Measurements from ENCODE around the gene LRRC49. TPM values are rescaled to one million over a fixed set of nuclear protein-coding genes. Genes with fewer than 3 reads are reported as not detected.

LRRC49 gene
- total RNA-seq, 2 donors from 2014 or later, result 2.4 to 2.8 TPM

DNA sequence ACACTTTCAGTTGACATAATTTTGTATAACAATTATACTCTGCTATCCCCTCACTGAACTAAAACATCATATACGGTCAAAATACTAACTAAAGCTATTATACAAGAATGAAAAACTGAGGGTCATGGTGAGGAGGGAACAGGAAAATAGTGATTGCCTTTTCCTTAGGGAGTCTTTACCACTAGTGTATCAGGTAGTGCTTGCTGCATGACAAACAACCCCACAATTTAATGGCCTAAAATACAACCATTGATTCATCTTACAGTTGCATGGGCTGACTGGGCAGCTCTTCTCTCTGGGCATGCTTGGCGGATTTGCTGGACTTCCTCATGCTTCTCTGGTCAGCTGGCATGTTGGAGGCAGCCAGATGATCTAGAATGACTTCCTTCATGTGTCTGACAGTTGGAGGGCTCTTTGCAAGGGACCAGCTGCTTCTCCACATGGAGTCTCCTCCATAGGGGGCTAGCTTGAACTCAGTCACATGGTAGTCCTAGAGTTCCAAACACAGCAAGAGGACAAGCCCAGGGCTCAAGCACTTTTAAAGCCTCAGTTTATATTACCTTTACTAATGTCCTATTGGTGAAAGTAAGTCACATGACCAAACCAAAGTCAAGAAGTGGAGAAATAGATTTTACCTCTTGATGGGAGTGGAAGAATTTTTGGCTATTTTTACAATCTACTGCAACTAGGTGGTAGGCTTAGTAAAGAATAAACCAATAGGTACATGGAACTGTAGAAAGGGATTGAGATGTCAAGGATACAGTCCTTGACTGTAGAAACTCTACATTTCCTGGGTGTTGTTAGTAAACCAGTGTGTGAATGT, 19.2 kb upstream of the LRRC49 start:
- no peaks in the 10 kb centered on the region for H3K4me1 ChIP-seq
- no peak overlapping the region for H3K4me3 ChIP-seq
- H3K27me3 ChIP-seq, result no peaks in the 10 kb centered on the region
- no peaks in the 10 kb centered on the region for H3K36me3 ChIP-seq
- intact Hi-C loops (cut with DNase I), result loop anchor here (2.0 kb wide), 1 partner anchor 49 kb away; no protein-coding TSS in a partner anchor
- H3K27ac ChIP-seq, result no peak overlapping the region
- no peak for DNase-seq
- no peaks in the 10 kb centered on the region for H3K9me3 ChIP-seq
- TF ChIP-seq, protein P1, sequence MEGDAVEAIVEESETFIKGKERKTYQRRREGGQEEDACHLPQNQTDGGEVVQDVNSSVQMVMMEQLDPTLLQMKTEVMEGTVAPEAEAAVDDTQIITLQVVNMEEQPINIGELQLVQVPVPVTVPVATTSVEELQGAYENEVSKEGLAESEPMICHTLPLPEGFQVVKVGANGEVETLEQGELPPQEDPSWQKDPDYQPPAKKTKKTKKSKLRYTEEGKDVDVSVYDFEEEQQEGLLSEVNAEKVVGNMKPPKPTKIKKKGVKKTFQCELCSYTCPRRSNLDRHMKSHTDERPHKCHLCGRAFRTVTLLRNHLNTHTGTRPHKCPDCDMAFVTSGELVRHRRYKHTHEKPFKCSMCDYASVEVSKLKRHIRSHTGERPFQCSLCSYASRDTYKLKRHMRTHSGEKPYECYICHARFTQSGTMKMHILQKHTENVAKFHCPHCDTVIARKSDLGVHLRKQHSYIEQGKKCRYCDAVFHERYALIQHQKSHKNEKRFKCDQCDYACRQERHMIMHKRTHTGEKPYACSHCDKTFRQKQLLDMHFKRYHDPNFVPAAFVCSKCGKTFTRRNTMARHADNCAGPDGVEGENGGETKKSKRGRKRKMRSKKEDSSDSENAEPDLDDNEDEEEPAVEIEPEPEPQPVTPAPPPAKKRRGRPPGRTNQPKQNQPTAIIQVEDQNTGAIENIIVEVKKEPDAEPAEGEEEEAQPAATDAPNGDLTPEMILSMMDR (IDR thresholded peaks at IDR 0.05), result no peak
- H3K9ac ChIP-seq (ENCODE audit: low read depth in 2 of 2, low read length in 2 of 2), result no peak overlapping the region

DNA sequence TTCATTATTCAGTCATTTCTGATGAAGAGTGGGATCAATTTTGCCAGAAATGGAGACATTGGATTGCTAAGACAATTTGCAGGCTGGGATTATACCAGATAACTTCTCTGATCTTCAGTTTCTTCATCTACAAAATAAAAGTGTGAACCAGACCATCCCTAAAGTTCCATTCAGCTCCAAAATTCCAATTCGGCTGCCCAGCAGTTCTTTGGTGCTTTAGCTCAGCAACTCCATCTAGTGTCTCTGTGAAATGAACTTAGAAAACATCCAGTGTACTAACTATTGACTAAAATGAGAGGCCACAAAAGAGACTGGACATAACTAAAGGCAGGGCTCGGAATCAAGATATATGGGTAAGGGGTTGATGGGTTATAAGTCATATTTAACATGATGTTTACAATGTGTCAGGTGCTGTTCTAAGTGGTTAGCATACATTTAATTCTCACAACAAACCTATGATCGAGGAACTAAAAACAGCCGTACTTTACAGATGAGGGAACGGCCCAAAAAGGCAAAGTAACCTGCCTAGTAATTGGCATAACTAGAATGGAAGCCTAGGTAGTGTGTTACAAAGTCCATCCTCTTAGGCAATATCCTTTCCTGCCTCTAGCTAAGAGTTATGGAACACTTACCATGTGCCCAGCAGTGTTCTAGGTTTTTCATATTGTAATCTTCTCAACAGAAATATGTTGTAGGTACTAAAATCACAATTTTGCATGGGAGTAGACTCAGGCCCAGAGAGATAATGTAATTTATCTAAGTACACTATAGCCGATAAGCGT, 17.4 kb upstream of the LRRC49 start:
- no peak overlapping the region for H3K4me3 ChIP-seq
- H3K9ac ChIP-seq (ENCODE audit: low read depth in 2 of 2, low read length in 2 of 2), result no peak overlapping the region
- no peak for DNase-seq
- no peaks in the 10 kb centered on the region for H3K36me3 ChIP-seq
- no peaks in the 10 kb centered on the region for H3K27me3 ChIP-seq
- no peaks in the 10 kb centered on the region for H3K9me3 ChIP-seq
- H3K4me1 ChIP-seq, result no peaks in the 10 kb centered on the region
- intact Hi-C loops (cut with DNase I), result loop anchor here (2.0 kb wide), 1 partner anchor 50 kb away; no protein-coding TSS in a partner anchor
- TF ChIP-seq, protein P1 (IDR thresholded peaks at IDR 0.05), result peak; percentile 16
- no peak overlapping the region for H3K27ac ChIP-seq

DNA sequence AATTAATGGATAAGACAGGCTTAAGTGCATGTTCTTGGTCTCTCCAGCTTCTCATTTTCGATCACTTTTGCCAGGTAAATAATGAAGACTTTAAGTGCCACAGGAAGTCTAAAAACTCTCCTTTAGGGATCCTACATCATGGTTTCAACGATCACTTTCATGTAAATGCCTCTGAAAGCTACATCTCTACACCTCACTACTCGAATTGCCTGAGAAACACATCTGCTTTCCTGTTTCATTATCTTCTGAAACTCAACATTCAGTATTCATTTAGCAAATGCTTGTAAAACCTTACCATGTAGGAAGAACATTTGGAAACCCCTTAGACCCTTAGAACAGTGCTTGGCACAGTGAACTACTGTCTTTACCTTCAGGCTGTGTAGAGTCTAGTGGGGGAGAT, 16.6 kb upstream of the LRRC49 start:
- H3K4me3 ChIP-seq, result no peak overlapping the region
- H3K36me3 ChIP-seq, result no peaks in the 10 kb centered on the region
- intact Hi-C loops (cut with DNase I), result no loop called here
- H3K27me3 ChIP-seq, result no peaks in the 10 kb centered on the region
- H3K4me1 ChIP-seq, result no peaks in the 10 kb centered on the region
- TF ChIP-seq, protein P1 (IDR thresholded peaks at IDR 0.05), result no peak
- H3K9me3 ChIP-seq, result no peaks in the 10 kb centered on the region
- no peak for DNase-seq
- no peak overlapping the region for H3K27ac ChIP-seq
- H3K9ac ChIP-seq (ENCODE audit: low read depth in 2 of 2, low read length in 2 of 2), result no peak overlapping the region

DNA sequence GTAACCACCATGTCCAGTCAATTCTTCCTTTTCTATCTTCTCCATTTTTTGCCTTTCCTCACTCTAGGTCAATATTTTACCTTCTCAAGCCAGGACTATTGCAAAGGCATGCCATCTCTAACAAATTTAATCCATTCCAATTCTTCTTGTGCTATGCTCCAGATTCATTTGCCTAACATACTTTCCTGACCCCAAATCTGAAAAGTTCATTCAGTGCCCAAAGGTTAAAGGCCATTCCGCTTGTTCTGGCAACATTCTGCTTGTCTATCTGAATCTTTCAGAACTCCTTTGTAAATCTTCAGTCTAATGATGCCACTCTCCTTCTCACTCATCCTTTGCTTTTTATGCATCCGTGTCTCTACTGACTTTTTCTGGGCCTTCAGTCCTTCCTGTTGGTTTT, 15.9 kb upstream of the LRRC49 start:
- Histone ChIP-seq H3K9ac (ENCODE audit: low read depth in 2 of 2, low read length in 2 of 2) (no peak overlapping the region), H3K36me3 (no peaks in the 10 kb centered on the region), H3K27ac (no peak overlapping the region), H3K4me3 (no peak overlapping the region), H3K27me3 (no peaks in the 10 kb centered on the region), H3K9me3 (no peaks in the 10 kb centered on the region), H3K4me1 (no peaks in the 10 kb centered on the region)
- intact Hi-C loops (cut with DNase I), result no loop called here
- DNase-seq, result no peak
- TF ChIP-seq, protein P1 (IDR thresholded peaks at IDR 0.05), result no peak

DNA sequence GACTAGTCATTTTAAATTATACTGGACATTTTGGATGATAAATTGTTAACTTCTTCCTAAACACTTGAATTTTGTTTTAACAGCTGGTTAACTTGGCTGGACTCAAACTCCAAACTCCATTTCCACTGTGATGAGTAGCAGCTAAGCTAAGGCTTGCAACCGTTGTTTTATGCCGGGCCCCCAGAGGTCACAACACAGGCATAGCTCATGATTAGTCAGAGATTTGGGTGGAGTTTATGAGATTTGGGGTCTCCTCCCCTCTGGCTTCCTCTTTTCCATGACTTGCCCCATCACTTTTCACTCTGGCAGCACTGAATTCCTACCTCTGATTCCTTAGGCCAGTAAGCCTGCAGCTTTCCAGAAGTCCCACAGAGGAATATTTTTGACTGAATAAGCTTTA, 13.2 kb upstream of the LRRC49 start:
- no peak overlapping the region for H3K4me3 ChIP-seq
- H3K9ac ChIP-seq (ENCODE audit: low read depth in 2 of 2, low read length in 2 of 2), result no peak overlapping the region
- H3K36me3 ChIP-seq, result no peaks in the 10 kb centered on the region
- no peak for DNase-seq
- H3K27ac ChIP-seq, result no peak overlapping the region
- H3K4me1 ChIP-seq, result no peaks in the 10 kb centered on the region
- intact Hi-C loops (cut with DNase I), result no loop called here
- H3K27me3 ChIP-seq, result no peaks in the 10 kb centered on the region
- H3K9me3 ChIP-seq, result no peaks in the 10 kb centered on the region
- TF ChIP-seq, protein P1 (IDR thresholded peaks at IDR 0.05), result no peak
